COR-L47 (cell line): ENCODE measurements around the gene ADARB2.

ENCODE experiments used
- DNase-seq: peaks from one replicate; lab custom pipeline; 2025; lab: John Stamatoyannopoulos, UW

The ADARB2 gene

GRCh38 chr10:1736144-1736971 lies 967 bp downstream of the ADARB2 start:
- DNase-seq = no peak

GRCh38 chr10:1735562-1735961 lies 1.8 kb downstream of the ADARB2 start:
- no peak for DNase-seq

- DNase-seq = no peak
These were observed 3.0 kb downstream of the ADARB2 start for GRCh38 chr10:1734288-1734687.

- DNase-seq = no peak
These were observed 3.6 kb downstream of the ADARB2 start for GRCh38 chr10:1733720-1734119.

- no peak for DNase-seq
These were observed 4.7 kb downstream of the ADARB2 start for GRCh38 chr10:1732564-1732996.

- no peak for DNase-seq
These were observed 5.7 kb downstream of the ADARB2 start for GRCh38 chr10:1731592-1731991.

GRCh38 chr10:1729751-1730150 lies 7.6 kb downstream of the ADARB2 start:
- no peak for DNase-seq

- no peak for DNase-seq
These were observed 10.5 kb downstream of the ADARB2 start for GRCh38 chr10:1726861-1727260.

- no peak for DNase-seq
These were observed 12.3 kb downstream of the ADARB2 start for GRCh38 chr10:1724921-1725488.

GRCh38 chr10:1716839-1717238 lies 20.5 kb downstream of the ADARB2 start:
- DNase-seq = no peak

- DNase-seq = no peak
These were observed 21.5 kb downstream of the ADARB2 start for GRCh38 chr10:1715821-1716220.

- no peak for DNase-seq
These were observed 24.2 kb downstream of the ADARB2 start for GRCh38 chr10:1712944-1713671.

- no peak for DNase-seq
These were observed 25.0 kb downstream of the ADARB2 start for GRCh38 chr10:1712314-1712713.

- DNase-seq = no peak
These were observed 28.2 kb downstream of the ADARB2 start for GRCh38 chr10:1709161-1709560.

GRCh38 chr10:1708746-1709145 lies 28.6 kb downstream of the ADARB2 start:
- DNase-seq = no peak

GRCh38 chr10:1706711-1707110 lies 30.6 kb downstream of the ADARB2 start:
- DNase-seq = no peak

- no peak for DNase-seq
These were observed 31.1 kb downstream of the ADARB2 start for GRCh38 chr10:1706256-1706655.

GRCh38 chr10:1698185-1698584 lies 39.1 kb downstream of the ADARB2 start:
- no peak for DNase-seq

- DNase-seq = no peak
These were observed 41.2 kb downstream of the ADARB2 start for GRCh38 chr10:1696106-1696505.

- no peak for DNase-seq
These were observed 47.2 kb downstream of the ADARB2 start for GRCh38 chr10:1690086-1690485.

- no peak for DNase-seq
These were observed 48.8 kb downstream of the ADARB2 start for GRCh38 chr10:1688531-1688930.

GRCh38 chr10:1687623-1688150 lies 49.6 kb downstream of the ADARB2 start:
- no peak for DNase-seq

- DNase-seq = no peak
These were observed 50.1 kb downstream of the ADARB2 start for GRCh38 chr10:1687190-1687589.
